Measurements from ENCODE around the gene SH3PXD2B.

Gene SH3PXD2B

GRCh38 chr5:172444626-172445365 lies 9.5 kb downstream of the SH3PXD2B start:
- H3K79me2 ChIP-seq (ENCODE audit: control insufficient read depth, insufficient read depth, low read length, unreplicated experiment) = peaks cover 99% of the 10 kb centered on the region
- no peak overlapping the region for H3K4me3 ChIP-seq (ENCODE audit: low read depth, low read length)
- no peaks in the 10 kb centered on the region for H3K36me3 ChIP-seq (ENCODE audit: insufficient read depth, low read length)
- no peaks in the 10 kb centered on the region for H3K27me3 ChIP-seq (ENCODE audit: insufficient read depth, low read length)
- H3K27ac ChIP-seq (ENCODE audit: low read depth, low read length) = peak overlapping the region; percentile 86
- no peak overlapping the region for H2AFZ ChIP-seq (ENCODE audit: low read length, unreplicated experiment)
- H3K4me1 ChIP-seq (ENCODE audit: control insufficient read depth, insufficient read depth, low read length, unreplicated experiment) = peaks cover 43% of the 10 kb centered on the region

GRCh38 chr5:172444110-172444510 lies 10.2 kb downstream of the SH3PXD2B start:
- Histone ChIP-seq H3K27ac (ENCODE audit: low read depth, low read length) (peak overlapping the region; percentile 86), H3K4me3 (ENCODE audit: low read depth, low read length) (0 out of 2 replicates have a peak overlapping the region, but pooled peaks have one; percentile 18), H3K36me3 (ENCODE audit: insufficient read depth, low read length) (no peaks in the 10 kb centered on the region), H3K79me2 (ENCODE audit: control insufficient read depth, insufficient read depth, low read length, unreplicated experiment) (peaks cover 99% of the 10 kb centered on the region), H3K27me3 (ENCODE audit: insufficient read depth, low read length) (no peaks in the 10 kb centered on the region), H3K4me1 (ENCODE audit: control insufficient read depth, insufficient read depth, low read length, unreplicated experiment) (peaks cover 43% of the 10 kb centered on the region), H2AFZ (ENCODE audit: low read length, unreplicated experiment) (no peak overlapping the region)

- H3K79me2 ChIP-seq (ENCODE audit: control insufficient read depth, insufficient read depth, low read length, unreplicated experiment) = peaks cover 95% of the 10 kb centered on the region
- H3K27ac ChIP-seq (ENCODE audit: low read depth, low read length) = peak overlapping the region; percentile 86
- H3K4me1 ChIP-seq (ENCODE audit: control insufficient read depth, insufficient read depth, low read length, unreplicated experiment) = peaks cover 44% of the 10 kb centered on the region
- peak overlapping the region; percentile 18; the same call in 1 of the 2 replicates for H3K4me3 ChIP-seq (ENCODE audit: low read depth, low read length)
- H3K27me3 ChIP-seq (ENCODE audit: insufficient read depth, low read length) = no peaks in the 10 kb centered on the region
- H3K36me3 ChIP-seq (ENCODE audit: insufficient read depth, low read length) = no peaks in the 10 kb centered on the region
- H2AFZ ChIP-seq (ENCODE audit: low read length, unreplicated experiment) = no peak overlapping the region
Measured at GRCh38 chr5:172443441-172444109, 10.8 kb downstream of the SH3PXD2B start.

GRCh38 chr5:172442592-172442991 lies 11.7 kb downstream of the SH3PXD2B start:
- H3K4me3 ChIP-seq (ENCODE audit: low read depth, low read length) = no peak overlapping the region
- peaks cover 54% of the 10 kb centered on the region for H3K4me1 ChIP-seq (ENCODE audit: control insufficient read depth, insufficient read depth, low read length, unreplicated experiment)
- H3K79me2 ChIP-seq (ENCODE audit: control insufficient read depth, insufficient read depth, low read length, unreplicated experiment) = peaks cover 94% of the 10 kb centered on the region
- H2AFZ ChIP-seq (ENCODE audit: low read length, unreplicated experiment) = no peak overlapping the region
- no peaks in the 10 kb centered on the region for H3K36me3 ChIP-seq (ENCODE audit: insufficient read depth, low read length)
- H3K27me3 ChIP-seq (ENCODE audit: insufficient read depth, low read length) = no peaks in the 10 kb centered on the region
- H3K27ac ChIP-seq (ENCODE audit: low read depth, low read length) = peak overlapping the region; percentile 60; the same call in 1 of the 2 replicates

- Histone ChIP-seq H2AFZ (ENCODE audit: low read length, unreplicated experiment) (no peak overlapping the region), H3K36me3 (ENCODE audit: insufficient read depth, low read length) (no peaks in the 10 kb centered on the region), H3K4me1 (ENCODE audit: control insufficient read depth, insufficient read depth, low read length, unreplicated experiment) (peaks cover 58% of the 10 kb centered on the region), H3K27me3 (ENCODE audit: insufficient read depth, low read length) (no peaks in the 10 kb centered on the region), H3K27ac (ENCODE audit: low read depth, low read length) (peak overlapping the region; percentile 22; the same call in 1 of the 2 replicates), H3K79me2 (ENCODE audit: control insufficient read depth, insufficient read depth, low read length, unreplicated experiment) (peaks cover 88% of the 10 kb centered on the region), H3K4me3 (ENCODE audit: low read depth, low read length) (no peak overlapping the region)
Measured at GRCh38 chr5:172441262-172441751, 13.0 kb downstream of the SH3PXD2B start.

- H3K36me3 ChIP-seq (ENCODE audit: insufficient read depth, low read length) = no peaks in the 10 kb centered on the region
- no peak overlapping the region for H3K4me3 ChIP-seq (ENCODE audit: low read depth, low read length)
- H2AFZ ChIP-seq (ENCODE audit: low read length, unreplicated experiment) = no peak overlapping the region
- H3K79me2 ChIP-seq (ENCODE audit: control insufficient read depth, insufficient read depth, low read length, unreplicated experiment) = peaks cover 88% of the 10 kb centered on the region
- no peaks in the 10 kb centered on the region for H3K27me3 ChIP-seq (ENCODE audit: insufficient read depth, low read length)
- peaks cover 57% of the 10 kb centered on the region for H3K4me1 ChIP-seq (ENCODE audit: control insufficient read depth, insufficient read depth, low read length, unreplicated experiment)
- H3K27ac ChIP-seq (ENCODE audit: low read depth, low read length) = no peak overlapping the region; the same call in 1 of the 2 replicates
Measured at GRCh38 chr5:172440486-172440885, 13.8 kb downstream of the SH3PXD2B start.

GRCh38 chr5:172439785-172440477 lies 14.4 kb downstream of the SH3PXD2B start:
- H3K36me3 ChIP-seq (ENCODE audit: insufficient read depth, low read length) = no peaks in the 10 kb centered on the region
- peaks cover 53% of the 10 kb centered on the region for H3K4me1 ChIP-seq (ENCODE audit: control insufficient read depth, insufficient read depth, low read length, unreplicated experiment)
- no peaks in the 10 kb centered on the region for H3K27me3 ChIP-seq (ENCODE audit: insufficient read depth, low read length)
- no peak overlapping the region for H3K4me3 ChIP-seq (ENCODE audit: low read depth, low read length)
- H2AFZ ChIP-seq (ENCODE audit: low read length, unreplicated experiment) = no peak overlapping the region
- no peak overlapping the region for H3K27ac ChIP-seq (ENCODE audit: low read depth, low read length)
- H3K79me2 ChIP-seq (ENCODE audit: control insufficient read depth, insufficient read depth, low read length, unreplicated experiment) = peaks cover 88% of the 10 kb centered on the region

GRCh38 chr5:172438319-172438668 lies 16.0 kb downstream of the SH3PXD2B start:
- no peak overlapping the region for H3K4me3 ChIP-seq (ENCODE audit: low read depth, low read length)
- H3K4me1 ChIP-seq (ENCODE audit: control insufficient read depth, insufficient read depth, low read length, unreplicated experiment) = peaks cover 36% of the 10 kb centered on the region
- no peaks in the 10 kb centered on the region for H3K27me3 ChIP-seq (ENCODE audit: insufficient read depth, low read length)
- H3K36me3 ChIP-seq (ENCODE audit: insufficient read depth, low read length) = no peaks in the 10 kb centered on the region
- H3K79me2 ChIP-seq (ENCODE audit: control insufficient read depth, insufficient read depth, low read length, unreplicated experiment) = peaks cover 86% of the 10 kb centered on the region
- H3K27ac ChIP-seq (ENCODE audit: low read depth, low read length) = peak overlapping the region; percentile 7; the same call in 1 of the 2 replicates
- no peak overlapping the region for H2AFZ ChIP-seq (ENCODE audit: low read length, unreplicated experiment)

- Histone ChIP-seq H3K27ac (ENCODE audit: low read depth, low read length) (peak overlapping the region; percentile 7; the same call in 1 of the 2 replicates), H2AFZ (ENCODE audit: low read length, unreplicated experiment) (no peak overlapping the region), H3K4me3 (ENCODE audit: low read depth, low read length) (no peak overlapping the region), H3K79me2 (ENCODE audit: control insufficient read depth, insufficient read depth, low read length, unreplicated experiment) (peaks cover 86% of the 10 kb centered on the region), H3K36me3 (ENCODE audit: insufficient read depth, low read length) (no peaks in the 10 kb centered on the region), H3K4me1 (ENCODE audit: control insufficient read depth, insufficient read depth, low read length, unreplicated experiment) (peaks cover 30% of the 10 kb centered on the region), H3K27me3 (ENCODE audit: insufficient read depth, low read length) (no peaks in the 10 kb centered on the region)
Measured at GRCh38 chr5:172437445-172438318, 16.6 kb downstream of the SH3PXD2B start.
